ENCODE measurements around the gene UFM1. TPM values are rescaled to one million over a fixed set of nuclear protein-coding genes. Genes with fewer than 3 reads are reported as not detected.

UFM1 gene
- total RNA-seq, 1 experiment from 2014 or later, result 34.6 TPM

DNA sequence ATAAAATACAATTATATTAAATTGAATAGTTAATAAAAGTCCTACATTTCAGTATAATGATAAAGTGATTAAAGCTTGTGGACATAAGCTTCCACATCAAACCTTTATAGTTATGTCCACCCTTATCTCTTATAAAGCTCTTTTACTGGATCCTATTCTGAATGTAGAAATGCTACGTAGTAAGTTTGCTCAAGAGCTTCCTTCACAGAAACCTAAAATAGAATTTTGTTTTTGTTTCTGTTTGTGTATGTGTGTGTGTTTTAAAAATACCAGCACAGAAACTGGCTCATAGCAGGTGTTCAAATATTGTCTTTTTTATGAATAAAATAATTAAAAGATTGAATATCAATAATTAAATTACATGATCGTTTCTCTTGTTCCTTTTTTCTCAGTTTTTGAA is 21.0 kb upstream of the UFM1 start:
- intact Hi-C loops (cut with micrococcal nuclease; ENCODE audit: unreplicated experiment), result no loop called here
- no peak for ATAC-seq
- in situ Hi-C loops (cut with HindIII; ENCODE audit: low pct_unique_long_range_greater_than_20kb, low sequenced_read_pairs), result no loop called here

DNA sequence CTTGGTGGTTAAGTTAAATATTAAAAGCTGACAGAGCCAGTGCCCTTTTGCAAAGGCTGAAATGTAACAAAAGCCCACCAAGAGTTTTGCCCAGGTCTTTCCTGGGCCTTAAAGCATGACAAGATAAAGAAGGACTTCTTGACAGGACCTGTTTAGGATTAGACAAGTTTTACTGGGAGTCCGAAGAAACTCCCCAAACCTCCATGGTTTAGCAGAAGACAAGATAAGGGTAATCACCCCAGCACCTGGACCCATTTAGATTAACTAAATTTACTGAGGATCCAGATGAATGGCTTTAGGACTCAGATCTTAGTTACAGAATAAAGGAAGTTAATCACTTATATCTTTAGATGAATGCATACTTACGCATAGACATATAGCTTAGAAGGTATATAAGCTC is 14.8 kb upstream of the UFM1 start:
- intact Hi-C loops (cut with micrococcal nuclease; ENCODE audit: unreplicated experiment) (no loop called here), in situ Hi-C loops (cut with HindIII; ENCODE audit: low pct_unique_long_range_greater_than_20kb, low sequenced_read_pairs) (no loop called here)
- DNase-seq (ENCODE audit: low read depth, low spot score), result no peak
- TF ChIP-seq SIN3A (IDR thresholded peaks at IDR 0.05; ENCODE audit: borderline replicate concordance, insufficient read depth, low read depth, low read length), result no peak
- TF ChIP-seq, protein P1, sequence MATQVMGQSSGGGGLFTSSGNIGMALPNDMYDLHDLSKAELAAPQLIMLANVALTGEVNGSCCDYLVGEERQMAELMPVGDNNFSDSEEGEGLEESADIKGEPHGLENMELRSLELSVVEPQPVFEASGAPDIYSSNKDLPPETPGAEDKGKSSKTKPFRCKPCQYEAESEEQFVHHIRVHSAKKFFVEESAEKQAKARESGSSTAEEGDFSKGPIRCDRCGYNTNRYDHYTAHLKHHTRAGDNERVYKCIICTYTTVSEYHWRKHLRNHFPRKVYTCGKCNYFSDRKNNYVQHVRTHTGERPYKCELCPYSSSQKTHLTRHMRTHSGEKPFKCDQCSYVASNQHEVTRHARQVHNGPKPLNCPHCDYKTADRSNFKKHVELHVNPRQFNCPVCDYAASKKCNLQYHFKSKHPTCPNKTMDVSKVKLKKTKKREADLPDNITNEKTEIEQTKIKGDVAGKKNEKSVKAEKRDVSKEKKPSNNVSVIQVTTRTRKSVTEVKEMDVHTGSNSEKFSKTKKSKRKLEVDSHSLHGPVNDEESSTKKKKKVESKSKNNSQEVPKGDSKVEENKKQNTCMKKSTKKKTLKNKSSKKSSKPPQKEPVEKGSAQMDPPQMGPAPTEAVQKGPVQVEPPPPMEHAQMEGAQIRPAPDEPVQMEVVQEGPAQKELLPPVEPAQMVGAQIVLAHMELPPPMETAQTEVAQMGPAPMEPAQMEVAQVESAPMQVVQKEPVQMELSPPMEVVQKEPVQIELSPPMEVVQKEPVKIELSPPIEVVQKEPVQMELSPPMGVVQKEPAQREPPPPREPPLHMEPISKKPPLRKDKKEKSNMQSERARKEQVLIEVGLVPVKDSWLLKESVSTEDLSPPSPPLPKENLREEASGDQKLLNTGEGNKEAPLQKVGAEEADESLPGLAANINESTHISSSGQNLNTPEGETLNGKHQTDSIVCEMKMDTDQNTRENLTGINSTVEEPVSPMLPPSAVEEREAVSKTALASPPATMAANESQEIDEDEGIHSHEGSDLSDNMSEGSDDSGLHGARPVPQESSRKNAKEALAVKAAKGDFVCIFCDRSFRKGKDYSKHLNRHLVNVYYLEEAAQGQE (IDR thresholded peaks at IDR 0.05; ENCODE audit: insufficient read depth in 1 of 2, low read depth in 2 of 2, low read length in 1 of 2), result no peak
- no peak for TF ChIP-seq POLR2AphosphoS5 (IDR thresholded peaks at IDR 0.05; ENCODE audit: low read depth, low read length)
- TF ChIP-seq TCF7L2 (IDR thresholded peaks at IDR 0.05; ENCODE audit: low read depth, low read length), result no peak
- TF ChIP-seq, protein P2, sequence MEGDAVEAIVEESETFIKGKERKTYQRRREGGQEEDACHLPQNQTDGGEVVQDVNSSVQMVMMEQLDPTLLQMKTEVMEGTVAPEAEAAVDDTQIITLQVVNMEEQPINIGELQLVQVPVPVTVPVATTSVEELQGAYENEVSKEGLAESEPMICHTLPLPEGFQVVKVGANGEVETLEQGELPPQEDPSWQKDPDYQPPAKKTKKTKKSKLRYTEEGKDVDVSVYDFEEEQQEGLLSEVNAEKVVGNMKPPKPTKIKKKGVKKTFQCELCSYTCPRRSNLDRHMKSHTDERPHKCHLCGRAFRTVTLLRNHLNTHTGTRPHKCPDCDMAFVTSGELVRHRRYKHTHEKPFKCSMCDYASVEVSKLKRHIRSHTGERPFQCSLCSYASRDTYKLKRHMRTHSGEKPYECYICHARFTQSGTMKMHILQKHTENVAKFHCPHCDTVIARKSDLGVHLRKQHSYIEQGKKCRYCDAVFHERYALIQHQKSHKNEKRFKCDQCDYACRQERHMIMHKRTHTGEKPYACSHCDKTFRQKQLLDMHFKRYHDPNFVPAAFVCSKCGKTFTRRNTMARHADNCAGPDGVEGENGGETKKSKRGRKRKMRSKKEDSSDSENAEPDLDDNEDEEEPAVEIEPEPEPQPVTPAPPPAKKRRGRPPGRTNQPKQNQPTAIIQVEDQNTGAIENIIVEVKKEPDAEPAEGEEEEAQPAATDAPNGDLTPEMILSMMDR (IDR thresholded peaks at IDR 0.05), result no peak
- ChIA-PET POLR2A (no interaction called here), CTCF (no interaction called here)
- BruUV-seq (replicated peaks), result no TSS peak
- H3K27me3 ChIP-seq (ENCODE audit: control insufficient read depth, insufficient read depth, low read length), result no peaks in the 10 kb centered on the region
- no peaks in the 10 kb centered on the region for H3K9me3 ChIP-seq (ENCODE audit: control insufficient read depth, insufficient read depth, low read depth, low read length)
- no peaks in the 10 kb centered on the region for H3K4me1 ChIP-seq (ENCODE audit: control insufficient read depth, insufficient read depth, low read length)
- no peak for ATAC-seq
- H3K27ac ChIP-seq (ENCODE audit: low read length), result no peak overlapping the region
- H3K36me3 ChIP-seq (ENCODE audit: control insufficient read depth, insufficient read depth, low read length), result no peaks in the 10 kb centered on the region
- H3K4me3 ChIP-seq (ENCODE audit: low read depth in 2 of 2, low read length in 2 of 2), result no peak overlapping the region

More for the DNA sequence above, 21.0 kb upstream of the UFM1 start:
- no peak for DNase-seq (ENCODE audit: low read depth, low spot score)
- Histone ChIP-seq H3K4me3 (ENCODE audit: low read depth in 2 of 2, low read length in 2 of 2) (no peak overlapping the region), H3K27me3 (ENCODE audit: control insufficient read depth, insufficient read depth, low read length) (no peaks in the 10 kb centered on the region), H3K4me1 (ENCODE audit: control insufficient read depth, insufficient read depth, low read length) (no peaks in the 10 kb centered on the region), H3K27ac (ENCODE audit: low read length) (no peak overlapping the region), H3K36me3 (ENCODE audit: control insufficient read depth, insufficient read depth, low read length) (no peaks in the 10 kb centered on the region), H3K9me3 (ENCODE audit: control insufficient read depth, insufficient read depth, low read depth, low read length) (no peaks in the 10 kb centered on the region)
- TF ChIP-seq TCF7L2 (IDR thresholded peaks at IDR 0.05; ENCODE audit: low read depth, low read length) (no peak), POLR2AphosphoS5 (IDR thresholded peaks at IDR 0.05; ENCODE audit: low read depth, low read length) (no peak), SIN3A (IDR thresholded peaks at IDR 0.05; ENCODE audit: borderline replicate concordance, insufficient read depth, low read depth, low read length) (no peak)
- TF ChIP-seq, protein P2 (IDR thresholded peaks at IDR 0.05), result no peak
- TF ChIP-seq, protein P1 (IDR thresholded peaks at IDR 0.05; ENCODE audit: insufficient read depth in 1 of 2, low read depth in 2 of 2, low read length in 1 of 2), result no peak
- BruUV-seq (replicated peaks), result no TSS peak
- POLR2A ChIA-PET, result no interaction called here
- CTCF ChIA-PET, result no interaction called here

All from Panc1 (cell line).